Dedifferentiated amniotic fluid mesenchymal stem cell (primary cell): ENCODE data around the gene CTIF.

Source experiments
- DNase-seq: peaks from one replicate; pipeline ENCODE4 v3.0.0-alpha.2; 2016; ENCODE audit errors: extremely low spot score

The CTIF gene

GRCh38 chr18:48835745-48836170 is 296.9 kb downstream of the CTIF start:
- no peak for DNase-seq

- DNase-seq = no peak
Observed at GRCh38 chr18:48836231-48836805, 297.5 kb downstream of the CTIF start.

GRCh38 chr18:48836806-48837615 is 298.2 kb downstream of the CTIF start:
- DNase-seq = no peak

GRCh38 chr18:48837676-48838075 is 298.8 kb downstream of the CTIF start:
- DNase-seq = no peak

GRCh38 chr18:48838166-48838775 is 299.4 kb downstream of the CTIF start:
- DNase-seq = no peak

GRCh38 chr18:48838921-48839818 is 300.3 kb downstream of the CTIF start:
- peak; percentile 45 for DNase-seq

- DNase-seq = no peak
Observed at GRCh38 chr18:48839819-48840490, 301.1 kb downstream of the CTIF start.

GRCh38 chr18:48840491-48840877 is 301.7 kb downstream of the CTIF start:
- DNase-seq = no peak

GRCh38 chr18:48841381-48842258 is 302.8 kb downstream of the CTIF start:
- DNase-seq = no peak

GRCh38 chr18:48842259-48843061 is 303.6 kb downstream of the CTIF start:
- DNase-seq = no peak

- DNase-seq = no peak
Observed at GRCh38 chr18:48843162-48843561, 304.3 kb downstream of the CTIF start.

GRCh38 chr18:48843596-48843995 is 304.8 kb downstream of the CTIF start:
- no peak for DNase-seq

GRCh38 chr18:48844271-48844670 is 305.4 kb downstream of the CTIF start:
- DNase-seq = no peak

- DNase-seq = no peak
Observed at GRCh38 chr18:48845174-48845573, 306.3 kb downstream of the CTIF start.

- no peak for DNase-seq
Observed at GRCh38 chr18:48846423-48846932, 307.6 kb downstream of the CTIF start.

- DNase-seq = no peak
Observed at GRCh38 chr18:48847807-48848486, 309.1 kb downstream of the CTIF start.

GRCh38 chr18:48848641-48849143 is 309.9 kb downstream of the CTIF start:
- DNase-seq = no peak

GRCh38 chr18:48850822-48851598 is 312.2 kb downstream of the CTIF start:
- no peak for DNase-seq
